Adrenal gland (tissue), 12 donors: ENCODE results near the gene CRYBG3. TPM values are rescaled to one million over a fixed set of nuclear protein-coding genes. Genes with fewer than 3 reads are reported as not detected.

Source experiments
- DNase-seq, 7 donors: peaks; one replicate each; pipeline ENCODE4 v3.0.0-alpha.2; 2019 to 2020
- H3K27ac ChIP-seq, 5 donors: fragments of 200-600 bp; sonication (generic) in 4 of 5; 1 replicate in 3 of 5; 2 replicates in 2 of 5; pipeline versions ENCODE4 v1.5.1 to v1.8.0; 2016 to 2020; ENCODE audit warnings: mild to moderate bottlenecking in 1 of 5
- H3K27me3 ChIP-seq: fragments of 200-600 bp; 2 replicates; pipeline ENCODE4 v1.8.0; 2021
- H3K36me3 ChIP-seq, 2 donors: fragments of 200-600 bp; replicated peaks in 1 of 2; 1 replicate in 1 of 2; 2 replicates in 1 of 2; pipeline versions ENCODE4 v1.5.1 to v1.8.0; 2018 to 2022
- H3K4me1 ChIP-seq, 2 donors: fragments of 200-600 bp; replicated peaks in 1 of 2; 1 replicate in 1 of 2; 2 replicates in 1 of 2; pipeline versions ENCODE4 v1.5.1 to v1.8.0; 2018 to 2021
- H3K4me3 ChIP-seq, 4 donors: fragments of 200-600 bp; sonication (generic) in 3 of 4; one replicate each; pipeline ENCODE4 v1.5.1; 2016 to 2018
- H3K9me3 ChIP-seq, 3 donors: fragments of 200-600 bp; sonication (generic) in 1 of 3; replicated peaks in 1 of 3; 1 replicate in 2 of 3; 2 replicates in 1 of 3; pipeline versions ENCODE4 v1.5.1 to v1.8.0; 2016 to 2021
- CTCF ChIP-seq, 6 experiments: fragments of 450-650 bp in 4 of 6; fragments of 200-600 bp in 2 of 6; sonication (generic) in 1 of 6; IDR thresholded peaks; 1 replicate in 5 of 6; 2 replicates in 1 of 6; pipeline versions ENCODE4 v1.5.1 to v1.8.0; 2016 to 2021; ENCODE audit warnings: antibody characterized with exemption in 6 of 6, mild to moderate bottlenecking in 2 of 6, moderate library complexity in 1 of 6
- POLR2A ChIP-seq, 2 donors: fragments of 450-650 bp; IDR thresholded peaks; one replicate each; pipeline ENCODE4 v1.6.1; 2017; ENCODE audit warnings: antibody characterized with exemption in 2 of 2, mild to moderate bottlenecking in 2 of 2, moderate library complexity in 1 of 2
- WGBS, 4 donors: extraction: QIAGEN DNeasy Blood & Tissue Kit in 2 of 4; methylation state at CpG; one replicate each; pipeline versions ENCODE4 v1.1.5 to v1.1.7; 2013 to 2017; 5-methylcytosine and 5-hydroxymethylcytosine counted together
- intact Hi-C, 2 donors: fragments of 100-400 bp; cut with DNase I; formaldehyde crosslinking; loops; one replicate each; pipeline versions ENCODE4 v1.14.1 to v1.15.0; 2022 to 2023
- polyA plus RNA-seq, 3 donors: library from polyadenylated mRNA; stranded (reverse); fragments of 200-250 nt in 2 of 3; fragments of 350-450 nt in 1 of 3; fragmentation: Illumina TruSeq in 1 of 3; extraction: RNeasy Lipid Tissue Mini Kit (QIAGEN cat#74804) in 1 of 3; gene quantifications; one replicate each; pipeline ENCODE4 v1.2.3, GENCODE V29; 2013 to 2014
- total RNA-seq, 9 donors: library from RNA; depleted of rRNA in 4 of 9; stranded (reverse); fragments of >200 nt in 4 of 9; fragments of 120-200 nt in 1 of 9; fragmentation: NEBNext Ultra II Directional in 1 of 9; extraction: Animal tissue kit (Norgen Biotek cat#: 25700) in 1 of 9; gene quantifications; one replicate each; pipeline versions ENCODE4 v1.1.0 to v1.2.4, GENCODE V29; 2013 to 2023
- donor health status: healthy with polysubstance abuse.
- donor health status: Bipolar disorder and iron deficiency.
- donor health status: DM: yes; HTN: yes; CAD: no.
- donor health status: DM: no; HTN: no; CAD: no.
- donor health status: DM: no; HTN: no; CAD: no.
- donor health status: DM: yes; HTN: yes; CAD: no.

CRYBG3 gene
- total and polyA plus RNA-seq, 12 donors, result 2.7 to 25.0 (median 12.5) TPM

GRCh38 chr3:97983933-97984491 lies 162.2 kb downstream of the CRYBG3 start:
- Histone ChIP-seq H3K4me1 (no peaks in the 10 kb centered on the region), H3K27me3 (no peaks in the 10 kb centered on the region), H3K36me3 (no peaks in the 10 kb centered on the region), H3K9me3 (no peaks in the 10 kb centered on the region), H3K4me3 (no peak overlapping the region), H3K27ac (no peak overlapping the region)
- intact Hi-C loops, result no loop called here
- WGBS, 4 donors, result 45 to 82% (median 62%) methylated on average over 2 of the region's 2 CpGs
- TF ChIP-seq POLR2A (IDR thresholded peaks at IDR 0.05) (no peak), CTCF (IDR thresholded peaks at IDR 0.05) (no peak)
- DNase-seq, result no peak

GRCh38 chr3:97987306-97987705 lies 165.5 kb downstream of the CRYBG3 start:
- Histone ChIP-seq H3K9me3 (no peaks in the 10 kb centered on the region), H3K4me3 (no peak overlapping the region), H3K4me1 (no peaks in the 10 kb centered on the region), H3K36me3 (no peaks in the 10 kb centered on the region), H3K27ac (no peak overlapping the region), H3K27me3 (no peaks in the 10 kb centered on the region)
- WGBS, 4 donors, result 78 to 86% (median 85%) methylated on average over 2 of the region's 2 CpGs
- TF ChIP-seq POLR2A (IDR thresholded peaks at IDR 0.05) (no peak), CTCF (IDR thresholded peaks at IDR 0.05) (no peak)
- DNase-seq, result no peak
- intact Hi-C loops, result no loop called here

GRCh38 chr3:97988784-97989568 lies 167.2 kb downstream of the CRYBG3 start:
- H3K36me3 ChIP-seq, result no peaks in the 10 kb centered on the region
- H3K4me3 ChIP-seq, result no peak overlapping the region
- H3K27me3 ChIP-seq, result no peaks in the 10 kb centered on the region
- no peak overlapping the region for H3K27ac ChIP-seq
- no peak for TF ChIP-seq CTCF (IDR thresholded peaks at IDR 0.05)
- TF ChIP-seq POLR2A (IDR thresholded peaks at IDR 0.05), result no peak
- WGBS, 4 donors, result 94 to 100% (median 98%) methylated on average over 3 of the region's 3 CpGs
- H3K9me3 ChIP-seq, result no peaks in the 10 kb centered on the region
- H3K4me1 ChIP-seq, result no peaks in the 10 kb centered on the region
- intact Hi-C loops, result no loop called here
- DNase-seq, result no peak

GRCh38 chr3:97990624-97991292 lies 168.9 kb downstream of the CRYBG3 start:
- Histone ChIP-seq H3K4me1 (no peaks in the 10 kb centered on the region), H3K36me3 (no peaks in the 10 kb centered on the region), H3K9me3 (no peaks in the 10 kb centered on the region), H3K27me3 (no peaks in the 10 kb centered on the region), H3K27ac (no peak overlapping the region), H3K4me3 (no peak overlapping the region)
- TF ChIP-seq POLR2A (IDR thresholded peaks at IDR 0.05) (no peak), CTCF (IDR thresholded peaks at IDR 0.05) (no peak)
- DNase-seq, result no peak
- intact Hi-C loops, result no loop called here
- 34 to 49% (median 43%) methylated on average over 2 of the region's 2 CpGs for WGBS, 4 donors
